IPS-15b (cell line): ENCODE results near the gene CD300LB.
"Not testable (repeated sequence)": the region's sequence is repeated elsewhere in the genome, so short reads cannot be mapped to it uniquely, and the experiment has no call there.

Experiments
- H3K27me3 ChIP-seq: one replicate; pipeline ENCODE4 v1.6.1; 2013; ENCODE audit warnings: low read length; ENCODE audit not compliant: control insufficient read depth, insufficient read depth
- H3K36me3 ChIP-seq: one replicate; pipeline ENCODE4 v1.6.1; 2013; ENCODE audit warnings: low read length; ENCODE audit not compliant: control insufficient read depth, insufficient read depth
- H3K4me1 ChIP-seq: one replicate; pipeline ENCODE4 v1.6.1; 2013; ENCODE audit warnings: mild to moderate bottlenecking, low read length; ENCODE audit not compliant: control insufficient read depth, insufficient read depth
- H3K4me3 ChIP-seq: one replicate; pipeline ENCODE4 v1.5.1; 2013; ENCODE audit warnings: low read depth, low read length
- H3K9ac ChIP-seq: one replicate; pipeline ENCODE4 v1.6.1; 2013; ENCODE audit warnings: low read depth, mild to moderate bottlenecking, low read length
- H3K9me3 ChIP-seq: one replicate; pipeline ENCODE4 v1.6.1; 2013; ENCODE audit warnings: mild to moderate bottlenecking, low read length; ENCODE audit not compliant: control insufficient read depth, insufficient read depth

The CD300LB gene

DNA sequence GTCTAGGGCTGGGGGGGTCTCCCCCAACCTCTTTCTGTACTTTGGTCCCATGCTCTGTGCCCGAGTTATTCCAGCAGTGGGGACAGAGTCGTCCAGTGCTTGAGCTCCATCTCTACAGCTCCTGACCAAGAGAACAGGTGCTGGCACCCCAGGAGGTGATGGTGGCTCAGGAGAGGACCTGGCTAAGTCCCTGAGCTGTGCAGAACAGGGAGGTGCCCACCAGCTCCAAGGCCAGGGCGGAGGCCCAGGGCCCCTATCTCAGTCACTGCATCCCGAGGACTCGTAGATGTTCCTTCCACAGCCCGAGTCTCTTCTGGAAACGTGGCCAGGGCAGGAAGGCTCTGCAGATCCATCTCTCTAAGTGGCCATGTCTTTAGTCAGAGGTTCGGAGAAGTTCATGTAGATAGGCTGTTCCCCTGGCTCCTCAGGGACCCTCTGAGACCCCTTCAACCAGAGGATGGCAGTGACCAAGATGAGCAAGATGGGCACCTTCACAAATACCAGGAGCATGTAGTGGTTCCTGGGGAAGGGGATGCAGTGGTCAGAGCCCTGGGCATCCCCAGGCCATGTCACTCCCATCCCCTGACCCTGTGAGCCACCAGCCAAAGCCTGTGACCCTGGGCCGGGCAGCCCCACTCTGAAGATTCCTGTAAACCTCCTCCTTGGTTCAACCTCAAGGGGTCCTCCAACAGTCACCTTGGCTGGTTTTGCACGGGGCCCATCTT is 8.7 kb downstream of the CD300LB start:
- Histone ChIP-seq H3K9me3 (peaks cover 3% of the 10 kb centered on the region), H3K36me3 (no peaks in the 10 kb centered on the region), H3K27me3 (no peaks in the 10 kb centered on the region), H3K9ac (no peak overlapping the region), H3K4me1 (no peaks in the 10 kb centered on the region), H3K4me3 (no peak overlapping the region)

DNA sequence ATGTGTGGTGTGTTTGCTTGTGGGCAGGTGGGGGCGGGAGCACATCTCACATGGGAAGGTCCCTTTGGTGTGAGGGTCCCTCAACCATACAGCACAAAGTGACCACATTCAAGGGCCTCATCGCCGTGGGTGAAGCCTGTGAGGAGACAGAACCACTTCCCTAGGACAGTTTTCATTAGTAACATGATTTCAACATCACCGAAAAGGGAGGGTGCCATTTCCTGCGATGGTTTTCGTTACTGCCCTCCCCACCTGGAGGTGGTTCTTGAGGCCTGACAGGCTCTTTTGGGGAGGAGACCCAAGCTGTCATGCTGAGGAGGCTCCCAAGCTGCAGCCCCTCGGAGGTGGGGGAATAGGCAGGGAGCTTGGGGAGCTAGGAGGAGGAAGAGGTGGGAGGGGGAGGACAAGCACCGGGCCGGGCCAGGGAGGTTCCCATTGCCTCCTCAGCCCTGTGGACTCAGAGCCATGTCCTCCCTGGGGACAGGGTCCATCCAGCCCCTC is 9.5 kb downstream of the CD300LB start:
- Histone ChIP-seq H3K4me3 (no peak overlapping the region), H3K9ac (no peak overlapping the region), H3K27me3 (no peaks in the 10 kb centered on the region), H3K36me3 (no peaks in the 10 kb centered on the region), H3K4me1 (no peaks in the 10 kb centered on the region), H3K9me3 (peaks cover 3% of the 10 kb centered on the region)

DNA sequence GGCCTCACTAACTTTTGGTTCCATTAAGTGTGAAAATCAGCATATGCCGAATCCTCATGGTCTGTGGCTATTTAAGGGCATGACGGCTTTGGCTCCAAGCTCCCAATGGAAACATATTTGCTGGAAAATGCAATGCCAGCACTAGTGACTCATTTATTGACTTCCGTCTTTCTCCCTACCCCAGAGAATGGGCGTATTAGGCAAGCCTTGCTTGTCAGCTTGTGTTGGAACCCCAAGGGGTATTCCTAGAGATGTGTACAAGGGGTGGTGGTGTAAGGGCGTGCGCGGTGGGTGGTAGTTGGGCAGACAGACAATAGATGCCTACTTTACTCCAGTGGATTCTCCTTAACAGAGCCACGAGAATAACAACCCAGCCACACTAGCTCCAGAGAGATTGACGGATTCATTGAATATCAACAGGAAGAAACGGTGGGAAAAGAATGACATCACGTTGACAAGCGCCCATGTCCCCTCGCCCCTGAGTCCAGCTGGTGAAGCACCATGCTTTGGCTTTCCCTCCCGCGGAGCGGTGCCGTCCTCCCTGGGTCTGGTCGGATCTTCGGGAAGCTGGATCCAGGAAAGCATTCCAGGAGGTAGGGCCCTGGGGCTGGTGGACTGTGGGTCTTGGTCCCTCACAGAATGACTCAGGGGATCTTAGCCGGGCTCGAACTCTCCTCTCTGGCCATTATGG is 10.3 kb downstream of the CD300LB start:
- H3K9ac ChIP-seq = no peak overlapping the region
- H3K9me3 ChIP-seq = peaks cover 3% of the 10 kb centered on the region
- H3K4me1 ChIP-seq = no peaks in the 10 kb centered on the region

DNA sequence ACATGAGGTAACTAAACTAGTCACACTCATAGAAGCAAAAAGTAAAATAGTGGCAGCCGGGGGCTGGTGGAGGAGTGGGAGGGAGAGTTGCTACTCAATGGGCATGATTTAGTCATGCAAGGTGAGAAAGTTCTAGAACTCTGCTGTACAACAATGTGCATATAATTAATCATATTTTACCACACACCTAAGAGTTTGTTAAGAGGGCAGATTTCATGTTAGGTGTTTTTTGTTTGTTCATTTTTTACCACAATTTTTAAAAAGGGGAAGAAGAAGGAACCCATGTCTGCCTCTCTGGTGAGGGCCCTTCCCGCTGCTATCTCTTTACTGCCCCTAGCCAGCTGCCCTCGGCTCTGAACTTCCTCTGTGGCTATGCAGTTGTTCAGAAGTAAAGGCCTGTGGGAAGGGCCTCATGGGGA is 11.2 kb downstream of the CD300LB start:
- no peak overlapping the region for H3K4me3 ChIP-seq
- no peaks in the 10 kb centered on the region for H3K4me1 ChIP-seq

More for the DNA sequence above, 10.3 kb downstream of the CD300LB start:
- H3K4me3 ChIP-seq = no peak overlapping the region
- H3K36me3 ChIP-seq = no peaks in the 10 kb centered on the region
- no peaks in the 10 kb centered on the region for H3K27me3 ChIP-seq

DNA sequence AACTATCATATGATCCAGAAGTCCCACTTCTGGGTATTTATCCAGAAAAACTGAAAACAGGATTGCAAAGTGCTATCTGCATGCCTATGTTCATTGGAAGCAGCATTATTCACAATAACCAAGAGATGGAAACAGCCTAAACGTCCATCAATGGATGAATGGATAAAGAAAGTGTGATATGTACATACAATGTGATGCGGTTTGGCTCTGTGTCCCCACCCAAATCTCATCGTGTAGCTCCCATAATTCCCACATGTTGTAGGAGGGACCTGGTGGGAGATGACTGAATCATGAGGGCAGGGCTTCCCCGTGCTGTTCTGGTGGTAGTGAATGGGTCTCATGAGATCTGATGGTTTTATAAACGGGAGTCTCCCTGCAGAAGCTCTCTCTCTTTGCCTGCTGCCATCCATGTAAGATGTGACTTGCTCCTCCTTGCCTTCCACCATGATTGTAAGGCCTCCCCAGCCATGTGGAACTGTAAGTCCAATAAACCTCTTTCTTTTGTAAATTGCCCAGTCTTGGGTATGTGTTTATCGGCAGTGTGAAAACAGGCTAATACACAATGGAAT is 12.8 kb downstream of the CD300LB start:
- not testable (repeated sequence) for H3K4me3 ChIP-seq, H3K27me3 ChIP-seq, H3K36me3 ChIP-seq, H3K4me1 ChIP-seq, H3K9ac ChIP-seq, H3K9me3 ChIP-seq

More for the DNA sequence above, 11.2 kb downstream of the CD300LB start:
- no peaks in the 10 kb centered on the region for H3K36me3 ChIP-seq
- H3K9ac ChIP-seq = no peak overlapping the region
- peaks cover 3% of the 10 kb centered on the region for H3K9me3 ChIP-seq
- no peaks in the 10 kb centered on the region for H3K27me3 ChIP-seq

DNA sequence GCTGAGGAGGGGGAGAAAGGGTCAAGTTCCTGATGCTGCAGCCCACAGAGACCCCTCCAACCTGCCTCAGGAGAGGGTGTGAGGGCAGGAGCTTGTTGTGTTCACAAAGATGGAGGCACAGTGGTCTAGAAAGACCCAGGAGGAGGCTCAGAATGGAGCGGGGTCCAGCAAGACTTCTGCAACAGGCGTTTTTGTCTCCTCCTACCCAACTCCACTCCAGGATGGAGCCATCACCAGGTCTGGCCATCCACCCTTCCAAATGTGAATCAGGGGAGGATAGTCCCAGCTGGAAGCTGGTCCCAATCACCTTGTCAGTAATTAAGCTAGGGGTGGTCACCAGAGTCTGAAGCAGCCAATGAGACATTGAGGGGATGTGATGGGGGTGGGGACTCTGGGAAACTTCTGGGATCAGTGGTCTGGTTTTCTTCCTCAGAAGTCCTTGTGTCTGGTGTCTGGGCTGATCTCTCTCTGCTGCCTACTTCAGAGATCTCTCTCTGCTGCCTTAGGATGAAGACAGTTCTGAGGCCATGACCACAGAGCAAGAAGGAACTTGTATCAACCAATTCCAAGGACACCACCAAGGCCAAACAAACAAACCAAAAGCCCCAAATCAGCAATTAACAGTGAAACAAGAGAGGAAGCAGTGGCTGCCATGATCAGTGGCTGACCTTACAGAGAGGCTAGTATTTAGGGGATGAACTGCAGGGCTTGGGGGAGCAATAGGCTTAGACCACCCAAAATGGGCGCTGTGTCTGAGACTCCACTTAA is 14.5 kb downstream of the CD300LB start:
- H3K9ac ChIP-seq = no peak overlapping the region
- H3K27me3 ChIP-seq = no peaks in the 10 kb centered on the region
- H3K9me3 ChIP-seq = no peaks in the 10 kb centered on the region
- no peaks in the 10 kb centered on the region for H3K4me1 ChIP-seq
- no peak overlapping the region for H3K4me3 ChIP-seq
- no peaks in the 10 kb centered on the region for H3K36me3 ChIP-seq

DNA sequence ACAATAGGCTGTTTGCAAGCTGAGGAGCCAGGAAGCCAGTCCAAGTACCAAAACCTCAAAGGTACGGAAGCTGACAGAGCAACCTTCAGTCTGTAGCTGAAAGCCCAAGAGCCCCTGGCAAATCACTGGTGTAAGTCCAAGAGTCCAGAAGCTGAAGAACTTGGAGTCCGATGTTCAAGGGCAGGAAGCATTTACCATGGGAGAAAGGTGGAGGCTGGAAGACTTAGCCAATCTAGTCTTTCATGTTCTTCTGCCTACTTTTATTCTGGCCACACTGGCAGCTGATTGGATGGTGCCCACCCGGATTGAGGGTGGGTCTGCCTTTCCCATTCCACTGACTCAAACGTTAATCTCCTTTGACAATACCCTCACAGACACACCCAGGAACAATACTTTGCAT is 15.3 kb downstream of the CD300LB start:
- Histone ChIP-seq H3K4me3 (no peak overlapping the region), H3K4me1 (no peaks in the 10 kb centered on the region), H3K9ac (no peak overlapping the region), H3K27me3 (no peaks in the 10 kb centered on the region), H3K36me3 (no peaks in the 10 kb centered on the region), H3K9me3 (no peaks in the 10 kb centered on the region)

DNA sequence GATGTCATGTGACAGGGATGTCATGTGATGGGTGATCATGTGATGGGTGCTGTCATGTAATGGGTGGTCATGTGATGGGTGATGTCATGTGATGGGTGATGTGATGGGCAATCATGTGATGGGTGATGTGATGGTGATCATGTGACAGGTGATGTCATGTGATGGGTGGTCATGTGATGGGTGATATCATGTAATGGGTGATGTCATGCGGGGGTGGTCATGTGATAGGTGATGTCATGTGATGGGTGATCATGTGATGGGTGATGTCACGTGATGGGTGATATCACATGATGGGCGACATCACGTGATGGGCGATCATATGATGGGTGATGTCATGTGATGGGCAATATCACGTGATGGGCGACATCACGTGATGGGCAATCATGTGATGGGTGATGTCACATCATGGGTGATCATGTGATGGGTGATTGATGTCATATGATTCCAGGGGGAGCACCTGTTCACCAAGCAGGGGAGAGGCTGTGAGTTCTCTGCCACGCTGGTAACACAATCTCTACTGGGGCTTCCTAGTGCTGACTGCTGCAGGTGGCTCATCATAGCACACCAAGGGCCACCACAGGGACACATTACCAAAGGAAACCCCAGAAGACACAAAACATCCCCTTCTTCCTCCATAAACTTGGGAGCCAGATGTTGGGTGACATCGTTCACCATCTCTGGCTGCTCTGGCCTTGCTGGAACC is 16.5 kb downstream of the CD300LB start:
- Histone ChIP-seq H3K27me3 (no peaks in the 10 kb centered on the region), H3K4me3 (no peak overlapping the region), H3K4me1 (no peaks in the 10 kb centered on the region), H3K9me3 (no peaks in the 10 kb centered on the region), H3K9ac (no peak overlapping the region), H3K36me3 (no peaks in the 10 kb centered on the region)

DNA sequence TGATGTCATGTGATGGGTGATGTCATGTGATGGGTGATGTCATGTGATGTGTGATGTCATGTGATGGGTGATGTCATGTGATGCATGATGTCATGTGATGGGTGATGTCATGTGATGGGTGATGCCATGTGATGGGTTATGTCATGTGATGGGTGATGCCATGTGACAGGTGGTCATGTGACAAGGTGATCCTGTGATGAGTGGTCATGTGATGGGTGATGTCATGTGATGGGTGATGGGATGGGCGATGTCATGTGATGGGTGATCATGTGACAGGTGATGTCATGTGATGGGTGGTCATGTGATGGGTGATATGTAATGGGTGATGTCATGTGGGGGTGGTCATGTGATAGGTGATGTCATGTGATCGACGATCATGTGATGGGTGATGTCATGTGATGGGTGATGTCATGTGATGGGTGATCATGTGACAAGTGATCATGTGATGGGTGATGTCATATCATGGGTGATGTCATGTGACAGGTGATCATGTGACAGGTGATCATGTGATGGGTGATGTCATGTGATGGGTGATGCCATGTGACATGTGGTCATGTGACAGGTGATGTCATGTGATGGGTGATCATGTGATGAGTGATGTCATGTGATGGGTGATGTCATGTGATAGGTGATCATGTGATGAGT is 17.2 kb downstream of the CD300LB start:
- no peaks in the 10 kb centered on the region for H3K36me3 ChIP-seq
- H3K9me3 ChIP-seq = no peaks in the 10 kb centered on the region
- H3K9ac ChIP-seq = no peak overlapping the region
- H3K4me3 ChIP-seq = no peak overlapping the region
- no peaks in the 10 kb centered on the region for H3K4me1 ChIP-seq
- no peaks in the 10 kb centered on the region for H3K27me3 ChIP-seq

DNA sequence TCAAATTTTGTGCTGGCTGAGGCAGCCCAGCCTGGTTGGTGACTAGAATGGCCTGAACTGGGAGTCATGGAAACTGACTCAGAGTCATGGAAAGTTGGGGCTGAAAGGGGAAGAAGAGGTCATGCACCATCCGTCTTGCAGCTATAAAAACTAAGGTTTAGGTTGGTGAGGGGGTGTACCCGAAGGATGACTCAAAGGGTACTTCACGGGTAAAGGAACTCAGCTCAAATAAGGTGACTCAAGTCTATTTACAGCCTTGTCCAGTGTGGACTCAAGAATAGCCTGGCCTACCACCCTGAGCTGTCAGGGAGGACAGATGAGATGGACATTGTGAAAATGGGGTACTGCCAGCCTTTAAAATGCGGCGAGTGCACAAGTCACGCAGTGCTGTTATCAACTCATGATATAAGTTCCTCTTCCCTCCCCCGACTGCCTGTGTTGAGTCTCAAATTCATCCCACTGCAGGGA is 18.6 kb downstream of the CD300LB start:
- Histone ChIP-seq H3K9ac (no peak overlapping the region), H3K27me3 (no peaks in the 10 kb centered on the region), H3K4me3 (no peak overlapping the region), H3K9me3 (no peaks in the 10 kb centered on the region), H3K36me3 (no peaks in the 10 kb centered on the region), H3K4me1 (no peaks in the 10 kb centered on the region)

DNA sequence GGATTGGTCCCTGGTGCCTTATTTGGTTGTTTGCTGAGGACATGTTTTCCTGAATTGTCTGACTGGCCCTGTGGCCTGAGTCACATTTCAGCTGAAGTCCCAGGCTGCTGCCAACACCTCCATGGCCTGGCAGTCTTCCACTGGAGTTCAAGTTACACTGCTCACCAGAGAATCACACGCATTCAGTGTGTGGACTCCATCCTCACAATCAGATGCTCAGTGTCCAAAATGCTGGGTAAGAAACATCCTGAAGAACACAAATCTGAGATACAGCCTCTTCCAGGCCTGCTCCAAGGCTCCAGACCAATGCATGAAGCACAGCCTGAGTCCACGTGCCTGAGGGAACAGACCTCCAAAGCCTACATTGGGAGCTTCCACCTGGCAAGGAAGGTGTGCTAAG is 19.2 kb downstream of the CD300LB start:
- H3K36me3 ChIP-seq = no peaks in the 10 kb centered on the region
- H3K9ac ChIP-seq = no peak overlapping the region
- no peaks in the 10 kb centered on the region for H3K27me3 ChIP-seq
- no peak overlapping the region for H3K4me3 ChIP-seq
- no peaks in the 10 kb centered on the region for H3K4me1 ChIP-seq
- H3K9me3 ChIP-seq = no peaks in the 10 kb centered on the region
